ENCODE results near the gene SPTAN1.
"Not testable (repeated sequence)": the region's sequence is repeated elsewhere in the genome, so short reads cannot be mapped to it uniquely, and the experiment has no call there.

The SPTAN1 gene

GRCh38 chr9:128638580-128638979 lies 86.2 kb downstream of the SPTAN1 start:
- H3K4me1 Mint-ChIP-seq (ENCODE audit: low read depth), result no peaks in the 10 kb centered on the region
- no peaks in the 10 kb centered on the region for H3K27me3 Mint-ChIP-seq
- H3K4me3 Mint-ChIP-seq, result no peak overlapping the region
- no peak overlapping the region for H3K27ac Mint-ChIP-seq
- H3K9me3 Mint-ChIP-seq, result no peaks in the 10 kb centered on the region
- peaks cover 17% of the 10 kb centered on the region for H3K36me3 Mint-ChIP-seq (ENCODE audit: low read depth)

DNA sequence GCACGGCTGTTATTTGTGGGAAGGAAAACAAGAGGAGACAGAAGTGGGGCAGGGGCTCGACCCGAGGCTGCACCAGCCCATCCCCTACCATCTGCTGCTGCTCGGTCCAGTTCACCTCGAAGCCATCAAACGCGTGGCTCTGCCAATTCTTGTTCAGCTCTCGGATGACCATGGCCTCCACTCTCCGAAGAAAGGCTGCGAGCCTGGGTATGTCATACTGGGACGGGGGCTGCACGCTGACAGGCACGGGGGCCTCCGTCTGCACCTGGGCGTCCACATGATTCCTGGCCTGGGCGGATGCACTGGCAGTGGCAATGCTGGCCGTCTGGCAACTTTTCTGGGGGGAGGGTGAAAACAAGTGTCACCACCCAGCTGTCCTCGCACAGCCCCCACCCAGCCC lies 88.2 kb downstream of the SPTAN1 start:
- Mint-ChIP-seq H3K4me3 (no peak overlapping the region), H3K9me3 (no peaks in the 10 kb centered on the region), H3K36me3 (ENCODE audit: low read depth) (peaks cover 14% of the 10 kb centered on the region), H3K4me1 (ENCODE audit: low read depth) (no peaks in the 10 kb centered on the region), H3K27me3 (no peaks in the 10 kb centered on the region), H3K27ac (no peak overlapping the region)

DNA sequence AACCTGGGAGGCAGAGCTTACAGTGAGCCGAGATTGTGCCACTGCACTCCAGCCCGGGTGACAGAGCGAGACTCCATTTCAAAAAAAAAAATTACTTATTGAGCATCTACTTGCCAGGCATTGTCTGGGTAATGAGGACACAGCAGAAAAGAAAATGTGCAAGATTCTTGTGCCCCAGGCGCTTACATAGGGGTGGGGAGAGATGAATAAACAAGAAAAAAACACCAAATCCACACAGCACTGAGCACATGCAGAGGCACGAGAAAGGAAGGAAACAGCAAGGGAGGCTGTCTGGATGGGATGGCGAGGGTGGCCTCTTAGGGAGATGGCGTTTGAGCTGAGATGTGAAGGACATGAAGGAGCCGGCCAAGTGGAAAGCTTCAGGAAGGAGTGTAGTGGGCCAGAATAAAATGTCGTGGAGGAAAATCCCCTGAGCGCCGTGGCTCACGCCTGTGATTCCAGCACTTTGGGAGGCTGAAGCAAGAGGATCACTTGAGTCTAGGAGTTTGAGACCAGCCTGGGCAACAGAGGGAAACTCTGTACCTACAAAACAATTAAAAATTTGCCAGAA lies 90.4 kb downstream of the SPTAN1 start:
- Mint-ChIP-seq H3K9me3 (no peaks in the 10 kb centered on the region), H3K27me3 (no peaks in the 10 kb centered on the region), H3K36me3 (ENCODE audit: low read depth) (peaks cover 14% of the 10 kb centered on the region), H3K27ac (peak overlapping the region; percentile 0), H3K4me3 (no peak overlapping the region), H3K4me1 (ENCODE audit: low read depth) (no peaks in the 10 kb centered on the region)

DNA sequence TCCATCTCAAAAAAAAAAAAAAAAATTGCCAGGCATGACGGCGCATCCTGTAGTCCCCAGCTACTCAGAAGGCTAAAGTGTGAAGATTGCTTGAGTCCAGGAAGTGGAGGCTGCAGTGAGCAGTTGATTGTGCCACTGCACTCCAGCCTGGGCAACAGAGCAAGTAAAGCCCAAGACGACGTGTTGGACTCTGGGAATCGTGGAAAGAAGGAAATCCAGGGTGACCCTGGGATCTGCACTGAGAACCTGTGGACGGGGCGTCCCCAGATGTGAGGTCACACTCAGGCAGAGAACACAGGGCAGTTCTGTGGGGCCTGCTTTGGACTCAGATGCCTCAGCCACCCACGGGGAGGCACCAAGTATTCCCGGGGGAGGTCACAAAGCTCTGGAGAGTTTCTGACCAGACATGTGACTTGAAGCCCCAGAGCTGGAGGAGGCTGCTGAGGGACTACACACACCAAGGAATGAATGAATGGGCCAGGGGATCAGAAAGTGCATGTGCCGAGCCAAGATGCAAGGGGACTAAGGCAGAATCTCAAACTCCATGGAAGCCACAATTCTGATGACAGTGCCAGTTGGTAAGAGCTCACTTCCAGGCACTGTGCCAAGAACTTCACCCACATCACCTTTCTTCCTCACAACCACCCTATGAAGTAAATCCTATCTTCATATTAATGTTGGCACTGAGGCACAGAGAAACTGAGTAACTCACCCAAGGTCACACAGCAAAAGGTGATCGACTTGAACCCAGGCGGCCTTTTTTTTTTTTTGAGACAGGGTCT lies 91.3 kb downstream of the SPTAN1 start:
- Mint-ChIP-seq H3K4me1 (ENCODE audit: low read depth) (no peaks in the 10 kb centered on the region), H3K27ac (no peak overlapping the region), H3K9me3 (no peaks in the 10 kb centered on the region), H3K4me3 (no peak overlapping the region), H3K36me3 (ENCODE audit: low read depth) (peaks cover 12% of the 10 kb centered on the region), H3K27me3 (no peaks in the 10 kb centered on the region)

DNA sequence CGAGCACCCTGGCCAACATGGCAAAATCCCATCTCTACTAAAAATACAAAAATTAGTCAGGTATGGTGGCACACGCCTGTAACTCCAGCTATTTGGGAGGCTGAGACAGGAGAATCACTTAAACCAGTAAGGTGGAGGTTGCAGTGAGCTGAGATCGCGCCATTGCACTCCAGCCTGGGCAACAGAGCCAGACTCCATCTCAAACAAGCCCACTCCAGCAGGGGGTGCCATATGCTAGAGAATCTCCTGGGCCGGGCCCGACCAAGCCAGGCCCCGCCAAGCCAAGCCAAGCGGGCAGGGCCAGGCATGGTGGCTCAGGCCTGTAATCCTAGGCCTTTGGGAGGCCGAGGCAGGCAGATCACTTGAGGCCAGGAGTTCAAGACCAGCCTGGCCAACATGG lies 95.8 kb downstream of the SPTAN1 start:
- not testable (repeated sequence) for H3K36me3 Mint-ChIP-seq (ENCODE audit: low read depth); H3K27ac Mint-ChIP-seq

GRCh38 chr9:128651798-128652197 lies 99.4 kb downstream of the SPTAN1 start:
- H3K9me3 Mint-ChIP-seq, result no peaks in the 10 kb centered on the region
- no peaks in the 10 kb centered on the region for H3K36me3 Mint-ChIP-seq (ENCODE audit: low read depth)
- H3K27me3 Mint-ChIP-seq, result no peaks in the 10 kb centered on the region
- peaks cover 2% of the 10 kb centered on the region for H3K4me1 Mint-ChIP-seq (ENCODE audit: low read depth)
- H3K27ac Mint-ChIP-seq, result no peak overlapping the region
- no peak overlapping the region for H3K4me3 Mint-ChIP-seq

More for the DNA sequence above, 95.8 kb downstream of the SPTAN1 start:
- not testable (repeated sequence) for H3K4me3 Mint-ChIP-seq; H3K4me1 Mint-ChIP-seq (ENCODE audit: low read depth); H3K27me3 Mint-ChIP-seq; H3K9me3 Mint-ChIP-seq

GRCh38 chr9:128653908-128654307 lies 101.5 kb downstream of the SPTAN1 start:
- Mint-ChIP-seq H3K4me1 (ENCODE audit: low read depth) (peaks cover 6% of the 10 kb centered on the region), H3K27me3 (no peaks in the 10 kb centered on the region), H3K36me3 (ENCODE audit: low read depth) (no peaks in the 10 kb centered on the region), H3K27ac (no peak overlapping the region), H3K9me3 (no peaks in the 10 kb centered on the region), H3K4me3 (no peak overlapping the region)

- Mint-ChIP-seq H3K4me3 (no peak overlapping the region), H3K36me3 (ENCODE audit: low read depth) (no peaks in the 10 kb centered on the region), H3K27me3 (no peaks in the 10 kb centered on the region), H3K4me1 (ENCODE audit: low read depth) (peaks cover 6% of the 10 kb centered on the region), H3K27ac (no peak overlapping the region), H3K9me3 (no peaks in the 10 kb centered on the region)
Measured at GRCh38 chr9:128654481-128654880, 102.1 kb downstream of the SPTAN1 start.

- Mint-ChIP-seq H3K4me1 (ENCODE audit: low read depth) (peaks cover 6% of the 10 kb centered on the region), H3K4me3 (peak within 1 kb of the TSS; percentile 89), H3K36me3 (ENCODE audit: low read depth) (no peaks in the 10 kb centered on the region), H3K27me3 (no peaks in the 10 kb centered on the region), H3K9me3 (no peaks in the 10 kb centered on the region), H3K27ac (peak within 1 kb of the TSS; percentile 100)
Measured at GRCh38 chr9:128656416-128657343, 104.3 kb downstream of the SPTAN1 start, which contains the start of gene DYNC2I2. DYNC2I2 (minus strand) TSS chr9:128656847; CDS start chr9:128656726, 121 bp downstream.

- Mint-ChIP-seq H3K27ac (peak overlapping the region; percentile 100), H3K36me3 (ENCODE audit: low read depth) (no peaks in the 10 kb centered on the region), H3K4me1 (ENCODE audit: low read depth) (peaks cover 6% of the 10 kb centered on the region), H3K4me3 (peak overlapping the region; percentile 89), H3K9me3 (no peaks in the 10 kb centered on the region), H3K27me3 (no peaks in the 10 kb centered on the region)
Measured at GRCh38 chr9:128657344-128657704, 104.9 kb downstream of the SPTAN1 start.

GRCh38 chr9:128657796-128658195 lies 105.4 kb downstream of the SPTAN1 start:
- Mint-ChIP-seq H3K36me3 (ENCODE audit: low read depth) (no peaks in the 10 kb centered on the region), H3K4me3 (no peak overlapping the region), H3K27ac (peak overlapping the region; percentile 100), H3K27me3 (no peaks in the 10 kb centered on the region), H3K4me1 (ENCODE audit: low read depth) (peaks cover 6% of the 10 kb centered on the region), H3K9me3 (no peaks in the 10 kb centered on the region)

DNA sequence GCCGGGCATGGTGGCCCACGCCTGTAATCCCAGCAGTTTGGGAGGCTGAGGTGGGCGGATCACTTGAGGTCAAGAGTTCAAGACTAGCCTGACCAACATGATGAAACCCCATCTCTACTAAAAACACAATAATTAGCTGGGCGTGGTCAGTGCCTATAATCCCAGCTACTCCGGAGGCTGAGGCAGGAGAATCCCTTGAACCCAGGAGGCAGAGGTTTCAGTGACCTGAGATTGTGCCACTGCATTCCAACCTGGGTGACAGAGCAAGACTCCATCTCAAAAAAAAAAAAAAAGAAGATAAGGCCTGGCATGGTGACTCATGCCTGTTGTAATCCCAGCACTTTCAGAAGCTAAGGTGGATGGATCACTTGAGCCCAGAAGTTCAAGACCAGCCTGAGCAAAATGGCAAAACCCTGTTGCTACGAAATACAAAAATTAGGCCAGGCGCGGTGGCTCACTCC lies 114.1 kb downstream of the SPTAN1 start:
- not testable (repeated sequence) for H3K4me3 Mint-ChIP-seq; H3K27ac Mint-ChIP-seq; H3K36me3 Mint-ChIP-seq (ENCODE audit: low read depth); H3K9me3 Mint-ChIP-seq; H3K27me3 Mint-ChIP-seq; H3K4me1 Mint-ChIP-seq (ENCODE audit: low read depth)

- no peaks in the 10 kb centered on the region for H3K4me1 Mint-ChIP-seq (ENCODE audit: low read depth)
- H3K27ac Mint-ChIP-seq, result no peak overlapping the region
- H3K36me3 Mint-ChIP-seq (ENCODE audit: low read depth), result no peaks in the 10 kb centered on the region
- H3K27me3 Mint-ChIP-seq, result no peaks in the 10 kb centered on the region
- no peaks in the 10 kb centered on the region for H3K9me3 Mint-ChIP-seq
- H3K4me3 Mint-ChIP-seq, result no peak overlapping the region
Measured at GRCh38 chr9:128669786-128670185, 117.4 kb downstream of the SPTAN1 start.

DNA sequence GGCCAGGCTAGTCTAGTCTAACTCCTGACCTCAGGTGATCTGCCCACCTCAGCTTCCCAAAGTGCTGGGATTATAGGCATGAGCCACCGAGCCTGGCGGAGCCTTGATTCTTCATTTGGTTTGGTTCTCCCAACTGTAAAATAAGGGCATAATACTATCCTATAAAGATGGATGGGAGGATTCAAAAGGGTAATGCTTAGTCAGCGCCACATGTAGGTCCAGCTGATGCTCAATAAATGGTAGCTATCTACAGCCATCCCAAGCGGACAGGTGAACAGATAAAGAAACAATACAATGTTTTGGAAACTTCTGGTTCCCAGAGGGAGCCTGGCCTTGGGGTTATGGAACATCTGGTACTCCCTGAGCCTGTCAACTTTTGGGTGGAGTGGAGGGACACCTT lies 123.0 kb downstream of the SPTAN1 start:
- H3K27ac Mint-ChIP-seq, result no peak overlapping the region

GRCh38 chr9:128677794-128678193 lies 125.4 kb downstream of the SPTAN1 start:
- Mint-ChIP-seq H3K27me3 (no peaks in the 10 kb centered on the region), H3K36me3 (ENCODE audit: low read depth) (peaks cover 13% of the 10 kb centered on the region), H3K4me1 (ENCODE audit: low read depth) (peaks cover 5% of the 10 kb centered on the region), H3K27ac (no peak overlapping the region), H3K9me3 (no peaks in the 10 kb centered on the region), H3K4me3 (no peak overlapping the region)

More for the DNA sequence above, 123.0 kb downstream of the SPTAN1 start:
- peaks cover 4% of the 10 kb centered on the region for H3K36me3 Mint-ChIP-seq (ENCODE audit: low read depth)
- H3K27me3 Mint-ChIP-seq, result no peaks in the 10 kb centered on the region
- no peaks in the 10 kb centered on the region for H3K9me3 Mint-ChIP-seq
- no peak overlapping the region for H3K4me3 Mint-ChIP-seq
- no peaks in the 10 kb centered on the region for H3K4me1 Mint-ChIP-seq (ENCODE audit: low read depth)

Measured in stimulated activated naive CD8-positive, alpha-beta T cell treated with anti-CD3 and anti-CD28 coated beads, Interleukin-15, Interleukin-2, amounts not matched to agents 100 ng/mL and 50 ng/mL, for 24 hours (primary cell).